NCI-H510A (cell line): Measurements from ENCODE around the gene SPACA5B.
"Not testable (repeated sequence)": the region's sequence is repeated elsewhere in the genome, so short reads cannot be mapped to it uniquely, and the experiment has no call there.

Experiments used
- DNase-seq: peaks from one replicate; lab custom pipeline; 2025; lab: John Stamatoyannopoulos, UW

Gene SPACA5B

DNA sequence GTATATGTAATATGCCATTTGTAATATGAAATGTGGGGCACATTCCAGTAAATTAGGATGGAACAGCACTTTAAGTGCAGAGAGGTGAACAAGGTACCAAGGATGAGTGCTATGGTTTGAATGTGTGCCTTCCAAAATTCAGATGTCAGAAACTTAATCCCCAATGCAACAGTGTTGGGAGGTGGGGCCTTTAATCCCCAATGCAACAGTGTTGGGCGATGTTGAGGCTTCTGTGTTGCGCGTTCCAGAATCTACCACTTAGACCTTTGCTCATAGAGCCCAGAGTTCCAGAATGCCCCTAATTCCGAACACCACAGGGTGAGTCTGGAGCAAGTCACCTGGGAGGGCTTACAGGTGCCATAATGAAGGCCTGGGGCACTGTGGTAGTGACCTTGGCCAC, at the start of gene SPACA5B:
Gene SPACA5B (plus strand): TSS at position 301 of the 400 bp plus-strand sequence. CDS start 62 bp downstream, at position 363.
- not testable (repeated sequence) for DNase-seq

DNA sequence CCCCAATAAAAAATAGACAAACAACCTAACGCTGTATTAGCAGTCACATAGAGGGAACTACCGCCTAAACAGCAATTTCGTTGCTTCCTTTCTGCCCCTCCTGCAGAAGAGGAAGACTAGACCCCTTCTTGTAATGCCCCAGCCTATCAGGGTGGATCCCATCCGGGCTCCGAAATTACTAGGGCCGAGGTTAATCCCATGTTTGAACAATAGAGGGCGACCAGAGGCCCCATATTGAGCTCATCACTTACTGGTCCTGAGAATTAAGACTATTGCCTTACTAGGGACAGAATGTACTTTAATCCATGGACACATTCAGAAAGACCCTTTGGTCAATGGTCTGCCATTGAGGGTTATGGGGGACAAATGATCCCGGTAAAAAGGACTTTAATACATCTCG, 47.2 kb upstream of the SPACA5B start:
- no peak for DNase-seq

DNA sequence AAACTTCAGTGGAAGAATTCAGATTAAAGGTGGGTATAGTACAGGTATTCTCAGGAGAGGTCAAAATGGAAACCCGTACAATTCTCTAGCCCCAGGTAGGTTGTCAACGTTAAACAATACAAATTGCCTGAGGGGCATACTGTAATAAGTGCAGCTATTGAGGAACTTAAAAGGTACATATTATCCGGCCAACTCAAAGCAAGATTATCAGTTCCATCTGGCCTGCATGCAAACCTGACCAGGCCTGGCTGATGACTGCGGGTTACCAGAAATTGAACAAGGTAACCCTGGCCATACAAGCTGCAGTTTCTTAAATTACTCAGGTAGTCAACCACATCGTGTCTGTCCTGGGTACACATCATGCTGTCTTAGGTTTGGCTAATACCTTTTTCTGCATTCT, 46.7 kb upstream of the SPACA5B start:
- DNase-seq, result no peak

DNA sequence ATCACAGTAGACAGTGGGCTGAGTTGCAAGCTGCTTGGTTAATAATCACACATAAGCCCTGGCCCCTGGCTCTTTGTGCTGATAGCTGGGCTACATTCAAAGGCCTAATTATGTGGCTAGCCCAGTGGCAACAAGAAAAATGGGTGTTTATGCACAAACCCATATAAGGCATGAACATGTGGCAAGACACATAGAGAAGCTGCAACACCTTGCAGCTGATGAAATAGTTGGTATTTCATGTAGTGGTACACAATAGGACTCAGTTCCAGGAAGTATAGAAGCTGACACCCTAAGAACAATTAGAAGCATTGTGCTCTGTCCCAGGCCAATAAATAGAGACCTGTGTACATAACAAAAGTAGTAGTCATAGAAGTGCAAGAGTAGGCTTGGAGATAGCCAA, 44.3 kb upstream of the SPACA5B start:
- DNase-seq, result no peak

DNA sequence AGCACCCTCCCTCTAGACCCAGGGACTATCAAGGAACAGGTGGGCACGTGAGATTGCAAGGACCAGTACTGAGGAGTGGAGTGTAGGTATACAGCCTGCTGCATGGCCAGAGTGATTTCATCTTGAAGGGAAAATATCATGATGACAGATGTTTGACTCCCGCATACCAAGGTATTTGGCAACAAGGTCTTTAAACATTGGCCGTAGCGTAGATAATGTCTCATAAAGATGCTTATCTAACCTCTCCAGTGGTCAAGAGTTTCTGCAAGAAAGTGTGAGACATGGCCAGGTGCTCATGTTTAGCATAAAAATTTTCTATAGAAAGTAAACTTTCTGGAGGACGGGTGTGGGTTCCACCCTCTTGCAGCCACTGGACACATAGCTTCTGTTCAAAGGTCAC, 40.3 kb upstream of the SPACA5B start:
- no peak for DNase-seq

DNA sequence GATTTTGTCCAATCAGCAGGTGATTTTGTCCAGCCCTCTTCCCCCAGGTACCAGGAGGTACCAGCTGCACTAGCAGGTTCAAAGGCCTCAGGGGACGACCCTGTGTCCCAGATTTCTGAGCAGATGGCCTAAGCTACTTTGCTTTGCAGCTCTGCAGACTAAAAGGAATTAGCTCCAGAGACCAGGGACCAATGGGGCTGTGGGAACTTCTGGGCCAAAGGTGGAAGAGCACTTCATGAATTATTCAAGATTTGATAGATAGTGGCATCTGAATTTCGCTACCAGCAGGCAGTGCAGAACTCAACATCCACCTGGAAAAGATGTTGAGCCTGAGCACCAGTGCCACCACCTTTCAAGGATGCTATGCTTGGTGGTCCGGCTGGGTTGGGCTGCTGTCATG, 37.9 kb upstream of the SPACA5B start:
- not testable (repeated sequence) for DNase-seq

DNA sequence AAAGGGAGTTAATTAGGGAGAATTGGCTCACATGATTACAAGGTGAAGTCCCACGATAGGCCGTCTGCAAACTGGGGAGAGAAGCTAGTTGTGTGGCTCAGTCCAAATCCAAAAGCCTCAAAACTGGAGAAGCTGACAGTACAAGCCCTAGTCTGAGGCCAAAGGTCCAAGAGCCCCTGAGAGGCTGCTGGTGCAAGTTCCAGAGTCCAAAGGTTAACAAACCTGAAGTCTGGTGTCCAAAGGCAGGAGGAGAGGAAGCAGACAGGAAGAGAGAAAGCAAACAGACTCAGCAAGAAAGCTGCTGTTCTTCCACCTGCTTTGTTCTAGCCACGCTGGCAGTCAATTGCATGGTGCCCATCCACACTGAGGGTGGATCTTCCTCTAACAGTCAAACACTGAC, 29.0 kb upstream of the SPACA5B start:
- DNase-seq, result no peak

DNA sequence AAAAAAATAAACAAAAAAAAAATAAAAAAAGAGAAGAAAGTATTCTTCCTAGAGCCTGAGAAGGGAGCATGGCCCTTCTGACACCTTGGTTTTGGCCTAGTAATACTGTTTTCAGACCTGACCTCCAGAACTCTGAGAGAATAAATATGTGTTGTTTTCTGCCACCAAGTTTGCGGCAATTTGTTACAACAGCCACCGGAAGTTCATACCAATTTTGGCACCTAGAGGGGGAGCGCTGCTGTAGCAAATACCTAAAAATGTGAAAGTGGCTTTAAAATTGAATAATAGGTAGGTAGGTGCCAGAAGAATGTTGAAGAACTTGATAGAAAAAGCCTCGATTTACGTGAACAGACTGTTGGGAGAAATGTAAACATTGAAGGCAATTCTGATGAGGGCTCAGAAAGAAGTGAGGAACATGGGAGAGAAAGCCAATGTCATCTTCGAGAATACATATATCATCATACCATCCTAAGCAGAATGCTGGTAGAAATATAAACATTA, 27.5 kb upstream of the SPACA5B start:
- DNase-seq, result no peak

DNA sequence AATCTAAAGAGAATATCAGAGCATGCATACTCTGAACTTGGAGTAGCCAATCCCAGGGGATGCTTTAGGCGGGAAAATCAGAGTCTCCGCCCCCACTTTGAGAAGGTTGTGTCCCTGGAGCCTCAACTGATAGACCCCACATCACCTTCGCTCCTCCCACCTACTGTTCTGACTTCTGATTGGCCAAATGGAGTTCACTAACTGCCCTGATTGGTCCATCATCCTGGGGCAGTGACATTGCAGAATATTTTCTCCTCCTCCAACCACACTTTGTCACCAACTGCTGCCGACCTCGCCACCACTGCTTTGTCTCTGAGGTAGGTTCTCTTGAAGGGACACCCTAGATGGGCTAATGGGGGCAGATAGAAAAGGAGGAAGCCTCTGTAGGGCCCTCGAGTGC, 22.7 kb upstream of the SPACA5B start:
- no peak for DNase-seq

DNA sequence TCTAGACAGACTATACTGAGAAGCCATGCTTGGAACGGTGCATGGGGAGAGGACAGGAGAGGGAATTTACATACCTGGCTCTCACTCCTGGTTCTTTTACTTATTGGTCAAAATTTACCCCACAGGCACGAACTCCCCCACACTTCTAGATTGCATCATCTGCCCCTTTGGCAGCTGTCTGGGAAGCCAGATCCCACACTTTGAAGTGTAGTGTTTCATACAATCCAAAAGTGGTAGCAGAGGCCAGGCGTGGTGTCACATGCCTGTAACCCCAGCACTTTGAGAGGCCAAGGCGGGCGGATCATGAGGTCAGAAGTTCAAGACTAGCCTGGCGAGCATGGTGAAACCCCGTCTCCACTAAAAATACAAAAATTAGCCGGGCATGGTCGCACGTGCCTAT, 5.1 kb upstream of the SPACA5B start:
- DNase-seq, result not testable (repeated sequence)

DNA sequence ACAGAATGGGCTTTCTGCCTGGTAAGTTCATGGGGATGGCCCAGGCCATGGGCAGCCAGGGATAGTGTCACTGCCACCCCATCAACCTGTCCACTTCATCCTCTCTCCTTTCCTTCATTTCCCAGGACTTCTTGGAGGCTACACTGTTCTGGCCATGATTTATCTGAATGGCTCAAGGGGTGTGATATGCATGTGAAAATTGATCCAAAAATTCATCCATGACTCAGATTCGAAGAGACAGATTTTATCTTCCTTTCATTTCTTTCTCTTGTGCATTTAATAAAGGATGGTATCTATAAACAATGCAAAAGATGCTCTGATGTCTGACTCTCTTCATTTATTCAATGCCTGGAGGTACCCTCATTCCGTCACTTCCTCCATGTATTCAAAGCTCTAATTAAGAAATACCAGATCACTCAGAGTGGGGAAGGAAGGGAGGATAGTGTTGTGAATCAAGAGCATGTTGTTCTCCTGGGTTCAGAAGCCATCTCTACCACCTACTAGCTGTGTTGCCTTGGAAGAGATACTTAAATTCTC, 1.9 kb downstream of the SPACA5B start:
- DNase-seq, result not testable (repeated sequence)

DNA sequence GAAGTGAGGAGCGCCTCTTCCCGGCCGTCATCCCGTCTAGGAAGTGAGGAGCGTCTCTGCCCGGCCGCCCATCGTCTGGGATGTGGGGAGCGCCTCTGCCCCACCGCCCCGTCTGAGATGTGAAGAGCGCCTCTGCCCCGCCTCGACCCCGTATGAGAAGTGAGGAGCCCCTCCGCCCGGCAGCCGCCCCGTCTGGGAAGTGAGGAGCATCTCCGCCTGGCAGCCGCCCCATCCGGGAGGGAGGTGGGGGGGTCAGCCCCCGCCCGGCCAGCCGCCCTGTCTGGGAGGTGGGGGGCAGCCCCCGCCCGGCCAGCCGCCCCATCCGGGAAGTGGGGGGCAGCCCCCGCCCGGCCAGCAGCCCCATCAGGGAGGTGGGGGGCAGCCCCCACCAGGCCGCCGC, 8.7 kb downstream of the SPACA5B start:
- not testable (repeated sequence) for DNase-seq

DNA sequence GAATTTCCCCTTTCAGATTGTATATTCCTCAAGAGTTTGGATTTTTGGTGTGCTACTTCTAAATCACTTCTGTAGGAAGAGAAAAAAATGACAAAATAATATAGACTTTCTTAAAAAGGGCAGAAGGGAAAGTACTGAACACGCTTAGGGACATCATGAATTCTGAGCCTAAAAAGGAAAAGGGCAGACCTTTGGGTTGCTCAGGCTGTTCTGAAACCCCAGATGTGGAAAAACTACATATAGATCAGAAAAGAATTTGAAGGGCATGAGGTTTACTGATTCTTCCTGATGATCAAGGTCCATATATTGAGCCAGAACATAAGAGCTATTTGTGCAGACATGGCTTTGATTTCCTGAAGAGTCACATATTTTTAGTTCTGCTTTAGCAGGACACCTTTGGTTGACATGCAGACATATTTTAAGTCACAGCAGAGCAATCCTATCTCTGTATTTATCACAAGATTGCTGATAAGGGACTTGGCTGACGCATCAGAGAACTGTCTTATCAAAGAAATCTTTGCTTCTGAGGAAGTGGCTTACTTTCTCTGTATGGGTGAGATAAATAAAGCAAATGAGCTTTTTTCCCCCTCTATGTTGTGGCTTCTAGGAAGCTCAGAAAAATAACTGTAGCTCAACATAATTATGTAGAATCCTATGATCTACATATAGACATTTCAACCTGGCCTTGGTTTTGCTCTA, 11.5 kb downstream of the SPACA5B start:
- DNase-seq, result not testable (repeated sequence)

DNA sequence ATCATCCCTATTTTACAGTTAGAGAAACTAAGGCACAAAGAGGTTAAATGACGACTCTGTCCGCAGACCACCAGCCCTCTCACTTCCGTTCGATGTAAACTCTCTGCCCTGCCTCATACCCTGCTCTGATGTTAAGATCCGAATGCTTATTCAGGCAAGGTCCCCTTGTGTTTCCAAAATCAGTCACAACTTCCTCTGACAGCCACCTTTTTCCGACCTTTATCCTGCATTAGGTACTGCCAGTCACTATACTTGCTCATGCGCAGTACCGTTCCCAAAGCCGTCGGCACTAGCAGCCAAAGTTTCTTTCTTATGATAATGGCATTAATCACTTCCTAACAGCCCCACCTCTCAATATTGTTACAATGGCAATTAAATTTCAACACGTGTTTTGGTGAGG, 12.3 kb downstream of the SPACA5B start:
- DNase-seq, result not testable (repeated sequence)

DNA sequence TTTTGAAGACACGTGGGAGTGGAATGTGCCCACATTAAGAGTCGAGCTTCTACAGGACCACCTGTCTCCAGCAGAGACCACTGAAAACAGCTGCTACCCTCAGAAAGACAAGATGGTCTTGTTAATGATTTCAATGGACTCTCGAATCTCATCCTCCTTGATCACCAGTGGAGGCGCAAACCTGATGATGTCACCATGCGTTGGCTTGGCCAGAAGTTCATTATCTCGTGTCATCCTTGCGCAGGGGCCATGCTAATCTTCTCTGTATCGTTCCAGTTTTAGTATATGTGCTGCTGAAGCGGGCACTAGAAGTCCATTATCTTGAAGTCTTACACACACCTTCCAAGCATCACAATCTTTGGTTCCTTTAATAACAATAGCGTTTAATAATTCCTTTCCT, 23.3 kb downstream of the SPACA5B start:
- DNase-seq, result no peak

DNA sequence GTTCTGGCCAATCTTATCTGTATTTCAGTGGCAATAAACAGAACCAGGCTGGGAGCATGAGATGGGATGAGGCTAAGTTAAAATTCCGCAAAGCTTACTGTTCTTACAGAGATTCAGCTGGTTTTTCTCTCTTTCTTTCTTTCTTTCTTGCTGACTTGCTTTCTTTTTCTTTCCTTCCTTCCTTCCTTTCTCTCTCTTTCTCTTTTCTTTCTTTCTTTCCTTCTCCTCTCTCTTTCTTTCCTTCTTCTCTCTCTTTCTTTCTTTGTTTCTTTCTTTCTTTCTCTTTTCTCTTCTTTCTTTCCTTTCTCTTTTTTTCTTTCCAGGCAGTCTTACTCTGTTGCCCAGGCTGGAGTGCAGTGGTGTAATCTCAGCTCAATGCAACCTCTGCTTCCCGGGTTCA, 24.4 kb downstream of the SPACA5B start:
- no peak for DNase-seq

DNA sequence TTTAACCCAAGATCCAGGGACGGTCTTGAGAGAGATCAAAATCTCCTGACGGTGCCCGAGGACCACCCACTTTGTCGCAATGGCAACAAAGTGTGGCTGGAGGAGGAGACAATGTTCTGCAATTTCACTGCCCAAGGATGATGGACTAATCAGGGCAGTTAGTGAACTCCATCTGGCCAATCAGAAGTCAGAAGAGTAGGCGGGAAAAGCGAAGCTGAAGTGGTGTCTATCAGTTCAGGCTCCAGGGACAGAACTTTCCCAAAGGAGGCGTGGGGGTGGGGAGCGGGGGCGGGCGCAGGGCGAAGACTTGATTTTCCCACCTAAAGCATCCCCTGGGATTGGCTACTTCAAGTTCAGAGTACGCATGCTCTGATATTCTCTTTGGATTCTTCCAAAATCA, 25.6 kb downstream of the SPACA5B start:
- no peak for DNase-seq

DNA sequence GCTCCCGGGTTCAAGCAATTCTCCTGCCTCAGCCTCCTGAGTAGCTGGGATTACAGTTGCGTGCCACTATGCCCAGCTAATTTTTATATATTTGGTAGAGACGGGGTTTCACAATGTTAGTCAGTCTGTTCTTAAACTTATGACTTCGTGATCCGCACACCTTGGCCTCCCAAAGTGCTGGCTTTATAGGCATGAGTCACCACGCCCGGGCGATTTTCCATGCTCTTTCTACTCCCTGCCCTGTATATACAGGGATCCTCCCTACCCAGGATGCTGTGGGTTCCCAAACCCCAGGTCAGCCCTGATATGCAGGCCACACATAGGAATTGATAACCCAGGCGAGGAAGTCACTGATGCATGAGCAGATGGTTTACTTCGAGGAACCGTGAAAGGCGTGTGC, 34.8 kb downstream of the SPACA5B start:
- DNase-seq, result no peak

DNA sequence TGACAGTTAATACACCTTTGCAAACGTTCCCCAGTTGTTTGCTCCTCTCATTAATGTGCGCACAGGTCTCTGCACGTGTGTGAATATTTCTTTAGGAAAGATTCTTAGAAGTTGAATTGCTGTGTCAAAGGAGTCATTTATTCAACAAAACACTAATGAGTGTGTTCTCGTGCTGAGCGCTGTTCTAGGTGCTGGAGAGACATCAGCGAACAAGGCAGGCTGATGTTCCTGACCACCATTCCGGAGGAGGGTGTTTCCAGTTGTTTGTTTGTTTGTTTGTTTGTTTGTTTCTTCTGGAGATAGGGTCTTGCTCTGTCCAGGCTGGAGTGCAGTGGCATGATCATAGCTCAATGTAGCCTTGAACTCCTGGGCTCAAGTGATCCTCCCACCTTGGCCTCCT, 35.9 kb downstream of the SPACA5B start:
- DNase-seq, result not testable (repeated sequence)

DNA sequence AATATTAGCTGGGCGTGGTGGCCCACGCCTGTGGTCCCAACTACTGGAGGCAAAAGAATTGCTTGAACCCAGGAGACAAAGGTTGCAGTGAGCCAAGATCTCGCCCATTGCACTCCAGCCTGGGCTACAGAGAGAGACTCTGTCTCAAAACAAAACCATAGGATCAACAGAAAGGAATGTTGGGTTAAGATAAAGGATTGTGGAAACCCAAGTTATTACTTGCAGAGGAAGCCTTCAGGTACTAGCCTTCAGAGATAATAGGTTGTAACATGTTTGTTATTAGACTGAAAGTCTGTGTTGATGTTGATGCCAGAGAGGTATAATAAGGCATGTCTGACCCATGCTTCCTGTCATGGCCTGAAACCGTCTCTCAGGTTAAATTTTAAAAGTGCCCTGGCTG, 49.3 kb downstream of the SPACA5B start:
- no peak for DNase-seq

DNA sequence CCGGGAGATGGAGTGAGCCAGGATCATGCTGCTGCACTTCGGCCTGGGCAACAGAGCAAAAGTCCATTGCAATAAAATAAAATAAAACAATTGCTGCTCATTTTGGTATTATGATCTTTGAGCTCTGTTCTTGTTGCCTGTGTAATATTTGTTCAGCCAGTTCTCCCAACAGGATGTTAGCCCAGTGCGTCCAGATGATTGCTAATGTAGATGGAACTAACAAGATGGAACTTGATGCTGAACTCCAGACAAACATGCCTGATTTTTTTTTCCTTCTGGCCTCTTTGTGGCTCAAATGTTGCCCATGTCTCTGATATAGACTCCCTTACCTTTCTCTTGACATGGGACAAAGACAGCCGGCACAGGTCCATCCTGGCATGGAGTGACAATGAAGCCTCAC, 50.4 kb downstream of the SPACA5B start:
- DNase-seq, result no peak

DNA sequence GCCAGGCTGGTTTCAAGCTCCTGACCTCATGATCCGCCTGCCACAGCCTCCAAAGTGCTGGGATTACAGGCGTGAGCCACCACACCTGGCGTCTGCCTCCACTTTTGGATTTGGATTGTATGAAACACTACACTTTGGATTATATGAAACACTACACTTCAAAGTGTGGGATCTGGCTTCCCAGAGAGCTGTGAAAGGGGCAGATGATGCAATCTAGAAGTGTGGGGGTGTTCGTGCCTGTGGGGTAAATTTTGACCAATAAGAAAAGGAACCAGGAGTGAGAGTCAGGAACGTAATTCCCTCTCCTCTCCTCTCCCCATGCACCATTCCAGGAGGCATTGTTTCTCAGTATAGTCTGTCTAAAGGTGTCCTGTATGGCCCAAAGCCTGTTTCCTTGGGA, 51.5 kb downstream of the SPACA5B start:
- not testable (repeated sequence) for DNase-seq
